HG02840 (cell line): ENCODE data around the gene AKAP13.

Experiments
- ATAC-seq: cut with Tn5 transposase; IDR thresholded peaks from one replicate; pipeline ENCODE4 v1.9.1; 2021; ENCODE audit warnings: mild to moderate bottlenecking, moderate library complexity, moderate number of reproducible peaks; ENCODE audit not compliant: unreplicated experiment, low FRiP score

Gene AKAP13

DNA sequence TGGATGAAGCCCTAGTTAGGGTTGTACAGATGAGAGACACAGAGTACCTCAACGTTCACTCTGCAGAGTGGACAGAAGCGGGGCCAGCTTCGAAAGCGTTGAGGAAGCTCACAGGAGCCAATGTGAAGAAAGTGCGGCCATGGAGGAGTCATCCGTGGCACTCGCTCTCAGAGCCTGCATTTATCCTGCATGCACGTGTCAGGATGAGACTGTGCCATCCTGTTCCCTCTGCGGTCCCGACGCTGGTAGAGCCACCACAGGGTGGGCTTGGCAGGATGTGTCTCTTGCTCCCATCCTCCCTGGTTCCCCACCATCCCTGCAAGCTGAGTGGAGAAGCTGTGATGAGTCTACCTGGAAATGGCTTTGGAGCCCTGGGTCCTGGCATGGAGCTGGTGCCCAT is 375.1 kb downstream of the AKAP13 start:
- no peak for ATAC-seq

DNA sequence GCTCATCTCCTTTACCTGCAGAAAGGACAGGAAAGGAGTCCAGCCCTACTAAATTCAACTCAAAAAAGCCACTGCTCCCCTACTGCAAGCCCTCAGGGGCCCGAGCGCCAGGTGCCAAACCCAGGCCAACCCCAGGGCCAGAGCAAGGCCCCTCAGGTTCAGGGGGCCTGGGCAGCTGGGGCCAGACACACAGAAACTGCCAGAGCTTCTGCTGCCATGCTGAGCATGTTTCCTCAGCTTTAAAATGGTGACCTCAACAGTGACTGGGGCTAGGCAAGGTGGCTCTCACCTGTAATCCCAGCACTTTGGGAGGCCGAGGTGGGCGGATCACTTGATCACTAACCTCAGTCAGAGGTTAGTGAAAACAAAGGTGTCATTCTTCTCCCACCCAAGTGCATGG is 375.5 kb downstream of the AKAP13 start:
- no peak for ATAC-seq

DNA sequence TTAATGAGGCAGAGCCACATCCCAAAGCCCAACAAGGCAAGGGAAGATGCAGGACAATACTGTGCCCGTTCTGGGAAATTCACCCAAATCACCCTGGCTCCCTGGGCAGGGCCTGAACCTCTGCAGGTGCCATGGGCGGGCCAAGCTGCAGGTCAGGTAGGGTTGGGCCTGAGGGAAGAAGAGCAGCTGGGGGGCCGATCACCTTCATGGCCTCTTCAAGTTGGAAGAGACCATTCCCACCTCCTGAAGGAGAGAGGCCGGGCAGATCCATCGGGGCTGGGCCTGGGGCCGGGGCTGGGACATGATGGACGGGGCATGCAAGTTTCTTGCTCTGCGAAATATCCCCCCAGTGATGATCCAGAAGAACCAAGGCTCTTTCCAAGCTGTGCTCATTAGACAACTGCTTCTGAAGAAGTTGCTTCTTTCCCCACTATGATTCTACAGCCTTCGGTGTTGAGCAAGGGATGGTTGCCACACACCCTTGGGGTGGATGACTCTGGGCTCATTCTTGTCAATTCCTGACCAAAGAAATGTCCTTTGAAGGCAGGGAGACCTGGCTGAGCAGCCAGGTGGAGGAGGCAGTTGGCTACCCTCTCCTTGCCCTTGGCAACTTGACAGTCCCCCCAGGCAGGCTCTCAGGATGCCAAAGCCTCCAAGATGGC is 376.1 kb downstream of the AKAP13 start:
- ATAC-seq: no peak

DNA sequence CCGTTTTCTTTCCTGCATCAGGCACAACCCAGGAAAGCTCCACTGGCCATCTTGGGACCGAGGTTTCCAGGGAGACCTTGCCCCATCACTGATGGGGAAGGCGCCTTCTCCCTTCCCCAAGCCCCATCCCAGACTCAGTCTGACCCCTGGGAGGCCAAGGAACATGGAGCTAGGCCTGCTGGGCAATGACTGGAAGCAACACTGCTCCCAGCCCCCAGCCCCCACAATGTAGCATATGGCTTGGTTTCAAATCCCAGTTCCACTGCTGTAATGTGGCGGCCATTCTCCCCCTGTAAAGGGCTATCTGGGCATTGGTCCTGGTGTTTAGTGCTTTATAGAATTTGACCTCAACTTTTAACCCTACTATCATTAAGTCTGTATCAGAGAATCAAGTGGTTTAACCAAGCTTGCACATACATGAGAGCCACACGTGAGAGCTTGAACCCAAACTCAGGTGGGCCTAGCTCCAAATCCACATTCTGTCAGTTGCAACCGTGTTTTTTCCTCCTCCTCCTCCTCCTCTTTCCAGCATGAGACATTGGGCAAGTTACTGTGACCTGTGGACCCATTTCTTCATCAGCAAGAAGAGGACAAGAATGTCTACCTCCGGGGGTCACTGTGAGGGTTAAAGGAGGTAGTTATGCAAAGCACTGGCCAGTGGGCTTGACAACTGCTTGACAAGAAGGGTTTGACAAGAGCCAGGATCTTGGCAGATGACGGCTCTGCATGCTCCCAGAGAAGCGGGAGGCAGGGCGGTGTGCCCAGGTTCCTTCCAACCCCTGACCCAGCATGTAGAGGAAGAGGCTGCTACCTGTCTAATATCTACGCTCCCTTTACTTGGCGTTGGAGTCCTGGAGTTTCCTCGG is 376.9 kb downstream of the AKAP13 start:
- ATAC-seq: no peak

DNA sequence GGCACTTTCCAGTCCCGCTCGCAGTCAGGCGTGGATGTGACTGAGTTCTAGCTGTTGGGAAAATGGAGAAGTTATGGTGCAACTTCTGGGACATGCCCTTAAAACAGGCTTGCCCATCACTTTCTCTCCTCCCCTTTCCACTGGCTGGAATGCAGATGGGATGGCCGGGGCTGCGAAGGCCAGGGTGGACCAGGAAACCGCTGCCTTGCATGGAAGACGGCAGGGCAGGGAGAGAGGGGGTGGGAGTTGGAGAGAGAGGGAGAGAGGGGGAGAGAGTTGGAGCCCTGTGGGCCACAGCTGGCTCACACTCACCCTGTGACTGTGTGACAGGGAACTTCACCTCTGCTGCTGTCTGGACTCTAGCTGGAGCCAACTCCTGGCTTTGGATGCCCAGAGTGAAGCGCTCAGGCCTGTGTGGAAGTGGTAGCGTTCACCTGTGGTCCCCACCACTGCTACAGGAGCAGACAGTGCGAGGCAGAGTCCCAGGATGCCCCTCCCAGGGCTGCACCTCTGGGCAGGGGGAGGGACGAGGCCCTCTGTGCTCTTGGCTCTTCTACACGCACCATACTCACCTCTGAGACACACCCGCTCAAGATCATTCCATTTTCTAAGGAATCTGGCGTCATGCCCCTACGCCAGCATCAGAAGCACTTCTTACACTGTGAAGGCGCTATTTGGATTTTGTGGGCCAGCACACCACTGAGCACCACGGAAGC is 377.7 kb downstream of the AKAP13 start:
- ATAC-seq: no peak

DNA sequence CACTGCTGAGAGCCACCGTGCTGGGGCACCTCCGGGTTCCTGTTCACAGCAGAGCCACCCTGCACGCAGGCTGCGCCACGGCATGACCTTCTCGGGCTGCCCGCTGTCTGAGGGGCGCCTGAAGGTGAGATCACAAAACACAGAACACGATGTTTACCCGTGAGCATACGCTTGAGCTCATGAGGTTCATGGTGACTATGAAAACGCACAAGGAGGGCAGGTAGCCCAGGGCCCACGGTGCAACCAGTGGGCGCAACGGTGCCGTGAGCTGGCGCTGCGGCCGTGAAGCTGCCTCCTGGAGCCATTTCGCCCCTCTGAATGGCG is 378.2 kb downstream of the AKAP13 start:
- ATAC-seq: no peak

DNA sequence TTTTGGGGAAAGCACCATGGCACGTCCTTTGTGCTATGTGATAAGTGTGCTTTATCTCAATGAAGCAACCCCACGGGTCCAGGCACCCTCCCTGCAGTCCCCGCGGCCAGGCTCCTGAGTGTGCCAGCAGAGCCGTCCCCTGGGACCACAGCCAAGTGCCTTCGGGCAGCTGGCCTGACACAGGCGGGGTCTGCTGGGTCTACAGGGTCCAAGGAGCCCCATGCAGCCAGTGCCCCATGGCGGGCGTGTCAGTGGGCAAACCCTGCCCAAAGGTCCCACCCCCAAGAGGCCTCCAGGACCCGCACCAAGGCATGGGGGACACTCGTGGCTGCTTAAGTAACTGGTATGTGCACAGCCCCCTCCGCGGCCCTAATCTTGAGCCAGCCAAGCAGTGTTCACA is 379.0 kb downstream of the AKAP13 start:
- ATAC-seq: no peak

DNA sequence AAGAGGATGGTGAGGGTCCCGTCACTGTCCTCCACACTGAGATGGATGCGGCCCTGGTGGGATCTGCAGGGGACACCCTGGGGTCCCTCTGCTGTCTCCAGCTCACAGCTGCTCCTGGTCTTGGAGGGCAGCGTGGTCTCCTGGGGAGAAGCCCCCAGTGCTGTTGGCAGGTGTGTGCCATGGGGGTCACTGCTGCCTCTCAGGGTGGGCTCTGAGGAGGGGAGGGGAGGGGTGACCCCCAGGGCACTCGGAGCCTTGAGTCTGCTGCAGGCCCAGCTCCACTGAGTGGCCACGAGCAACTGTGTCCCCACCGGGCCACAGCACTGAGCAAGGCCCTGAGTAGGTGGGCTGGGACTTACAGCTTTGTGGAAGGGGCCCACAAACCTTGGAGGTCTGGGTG is 379.6 kb downstream of the AKAP13 start:
- ATAC-seq: no peak

DNA sequence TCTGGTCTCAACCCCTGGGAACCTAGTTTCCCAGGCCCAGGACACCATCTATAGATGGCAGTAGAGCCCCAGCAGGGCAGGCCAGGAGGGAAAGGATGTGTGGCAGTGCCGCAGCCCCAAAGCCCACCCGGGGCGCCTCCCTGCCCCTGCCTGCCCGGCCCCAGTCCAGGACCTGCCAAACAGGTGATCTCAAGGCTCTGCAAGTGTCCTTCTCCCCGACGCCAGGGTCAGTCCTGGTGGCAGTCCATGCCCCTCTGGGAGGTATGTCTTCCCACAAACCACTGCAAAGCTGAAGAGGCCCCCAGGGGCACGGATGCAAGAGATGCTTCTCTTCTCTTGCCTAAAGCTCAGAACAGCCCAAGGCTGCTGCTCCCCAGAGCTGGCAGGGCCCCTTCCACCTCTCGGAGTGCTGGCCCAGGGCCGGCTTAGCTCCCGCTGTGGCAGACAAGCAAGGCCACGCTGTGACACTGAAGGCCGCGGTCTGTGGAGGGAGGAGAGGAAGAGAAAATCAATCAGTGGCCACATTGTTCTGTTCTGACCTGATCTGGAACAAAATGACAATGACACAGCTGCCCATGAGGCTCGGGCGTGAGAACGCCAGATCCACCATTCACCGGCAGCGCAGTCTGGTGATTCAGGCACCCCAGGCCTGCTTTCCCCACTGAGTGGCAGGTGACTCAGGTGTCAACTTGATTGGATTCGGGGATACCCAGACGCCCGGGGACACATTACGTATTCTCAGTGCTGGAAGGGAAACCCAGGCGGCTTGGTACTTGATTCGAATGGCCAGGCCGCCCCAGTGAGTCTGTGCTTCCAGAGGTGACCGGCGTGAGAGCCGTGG is 380.3 kb downstream of the AKAP13 start:
- ATAC-seq: no peak

DNA sequence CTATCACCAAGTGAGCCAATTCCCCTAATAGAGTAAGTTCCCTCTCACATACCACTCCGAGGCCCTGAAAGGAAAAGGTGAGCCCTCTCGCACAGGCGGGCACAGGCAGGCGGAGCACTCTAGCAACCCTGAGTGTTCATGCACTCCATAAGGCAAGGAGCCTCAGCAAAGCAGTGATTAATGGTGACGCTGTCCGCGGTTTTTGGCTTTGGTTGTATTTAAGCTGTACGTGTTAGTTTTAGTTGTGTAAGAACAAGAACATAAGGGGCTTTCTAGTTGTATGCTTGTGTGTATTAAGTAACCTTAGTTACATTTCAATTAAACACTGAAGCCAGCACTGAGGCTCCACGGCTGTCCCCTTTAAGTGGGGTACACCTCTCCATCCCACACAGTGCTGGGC is 381.2 kb downstream of the AKAP13 start:
- no peak for ATAC-seq

DNA sequence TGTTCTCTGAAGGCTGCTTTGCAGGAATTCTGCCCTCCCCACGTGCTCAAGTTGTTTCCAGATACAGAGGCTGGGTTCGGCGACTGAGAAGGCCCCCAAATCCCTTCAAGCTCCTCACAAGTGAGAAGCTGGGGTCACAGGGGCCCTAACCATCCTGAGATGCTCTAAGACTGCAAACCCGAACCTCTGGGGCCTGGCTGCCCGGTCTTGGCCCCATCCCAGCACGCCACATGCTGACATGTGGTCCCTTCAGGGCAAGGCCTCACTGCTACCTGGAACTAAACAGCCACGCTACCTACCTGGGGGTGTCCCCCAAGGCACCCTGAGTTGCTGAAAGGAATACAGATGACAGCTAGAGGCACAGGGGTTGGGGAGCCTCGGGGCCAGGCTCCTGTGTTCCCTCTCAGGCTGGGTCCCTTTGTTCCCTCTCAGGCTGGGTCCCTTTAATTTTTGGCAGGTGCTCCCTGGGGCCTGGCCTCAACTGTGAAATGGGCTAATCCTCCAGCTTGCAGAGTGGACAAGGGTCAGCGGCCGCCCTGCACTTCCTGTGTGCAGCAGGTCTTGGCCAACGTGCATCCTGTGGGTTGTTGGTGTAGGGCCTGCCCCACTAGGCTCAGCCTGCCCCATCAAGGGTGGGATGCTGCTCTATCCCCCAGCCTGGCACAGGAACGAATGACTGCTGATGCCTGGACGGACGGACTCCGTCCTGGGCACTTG is 381.8 kb downstream of the AKAP13 start:
- no peak for ATAC-seq

DNA sequence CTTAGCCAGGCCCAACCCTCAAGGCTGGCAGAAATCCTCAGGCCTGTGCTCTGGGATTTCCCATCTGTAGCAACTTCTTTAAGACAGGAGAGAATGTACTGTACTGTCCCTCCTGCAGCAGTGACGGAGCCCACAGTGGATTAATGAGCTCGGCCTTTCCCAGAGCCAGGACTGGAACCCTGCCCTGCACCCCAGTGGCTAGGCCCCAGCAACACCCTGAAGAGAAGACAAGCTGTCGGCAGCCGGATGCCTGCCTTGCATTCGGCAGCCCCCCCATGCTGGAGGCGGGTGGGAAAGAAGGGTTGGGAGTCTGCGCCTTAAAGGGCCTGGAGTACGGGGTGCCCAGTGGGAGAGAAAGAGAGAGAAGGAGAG is 382.3 kb downstream of the AKAP13 start:
- ATAC-seq: no peak

DNA sequence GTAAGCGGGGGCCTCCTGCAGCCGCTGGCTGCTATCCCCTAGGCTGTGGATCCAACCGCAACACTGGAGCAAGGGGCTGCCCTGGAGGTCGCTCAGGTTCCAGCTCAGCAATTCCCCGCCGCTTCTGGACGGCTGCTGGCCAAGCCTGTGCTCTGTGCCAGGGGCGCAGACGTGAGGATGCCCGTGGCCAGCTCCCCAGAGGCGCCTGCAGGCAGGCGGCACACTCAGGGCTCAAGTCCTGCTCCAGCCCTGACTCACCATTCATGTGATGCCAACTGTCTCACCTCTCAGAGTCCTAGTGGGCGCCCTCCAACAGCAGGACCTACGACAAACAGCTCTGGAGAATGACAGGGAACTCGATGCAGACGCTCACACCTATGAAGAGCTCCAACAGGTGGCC is 382.8 kb downstream of the AKAP13 start:
- no peak for ATAC-seq

DNA sequence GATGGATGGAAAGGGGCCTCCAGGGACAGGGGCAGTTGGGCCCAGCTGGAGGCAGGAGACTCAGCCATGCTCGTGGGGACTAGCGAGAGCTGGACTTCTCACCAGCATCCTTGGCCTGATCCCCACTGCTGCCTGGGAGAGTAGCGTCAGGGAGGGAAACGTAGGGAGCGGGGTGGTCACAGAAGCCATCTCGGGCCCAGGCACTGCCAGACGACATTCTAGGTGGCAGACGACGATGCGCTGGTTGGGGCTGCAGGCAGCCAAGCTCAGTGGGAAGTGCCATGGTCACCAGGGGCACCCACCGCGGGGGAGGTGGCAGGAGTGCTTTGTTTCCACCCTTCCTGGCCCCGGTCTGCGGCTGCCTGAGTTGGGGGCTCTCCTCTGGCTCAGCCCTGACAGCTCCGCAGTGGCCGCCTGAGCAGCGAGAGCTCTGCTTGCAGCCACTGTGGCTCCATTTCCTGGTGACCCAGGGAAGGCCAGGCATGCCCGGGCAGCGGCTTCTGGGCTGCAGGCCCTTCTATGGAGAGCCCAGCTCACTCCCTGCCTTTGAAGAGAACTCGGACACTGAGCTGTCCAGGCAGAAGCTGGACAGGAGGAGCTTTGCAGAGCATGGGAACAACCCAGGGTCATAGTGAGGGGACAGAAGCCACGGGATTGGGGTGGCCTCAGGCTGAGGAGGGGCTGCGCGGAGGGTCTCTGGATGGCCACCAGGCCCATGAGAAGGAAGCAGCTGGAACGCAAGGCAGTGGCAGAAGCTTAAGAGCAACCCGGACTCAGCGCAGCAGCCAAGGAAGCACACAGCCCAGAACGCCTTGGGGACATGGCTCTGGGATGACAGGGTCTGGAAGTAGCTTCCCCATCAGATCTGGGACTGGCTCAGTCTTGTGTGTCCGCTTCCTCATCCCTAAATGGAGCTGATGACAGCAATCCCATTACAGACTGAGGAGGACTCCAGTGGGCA is 383.6 kb downstream of the AKAP13 start:
- no peak for ATAC-seq

DNA sequence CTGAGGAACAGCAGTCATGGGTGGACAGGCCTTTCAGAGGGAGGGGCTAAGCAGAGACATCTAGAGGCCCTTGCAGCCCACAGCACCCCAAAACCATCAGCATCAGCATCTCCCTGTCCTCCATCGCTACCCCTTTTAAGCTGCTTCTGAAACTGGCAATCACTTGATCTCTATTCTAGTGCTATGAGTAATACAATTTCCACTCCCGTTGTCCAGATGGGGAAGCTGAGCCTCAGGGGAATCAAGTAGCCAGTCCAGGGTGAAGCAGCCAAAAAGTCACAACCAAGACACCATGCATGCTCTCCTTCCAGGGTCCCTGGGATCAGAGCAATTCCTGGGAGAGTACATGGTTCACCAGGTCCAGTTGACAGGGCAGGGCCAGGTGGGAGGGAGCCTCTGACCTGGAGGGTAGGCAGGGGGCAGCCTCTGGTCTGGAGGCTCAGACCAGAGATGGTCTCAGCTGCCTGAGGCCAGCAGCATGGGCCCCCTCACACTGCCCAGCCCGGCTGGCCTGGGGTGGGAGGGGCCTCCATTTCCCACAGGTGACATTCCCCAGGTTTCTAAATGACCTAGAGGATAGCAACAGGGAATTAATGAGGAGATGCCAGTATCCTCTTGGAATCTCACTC is 384.4 kb downstream of the AKAP13 start:
- no peak for ATAC-seq

DNA sequence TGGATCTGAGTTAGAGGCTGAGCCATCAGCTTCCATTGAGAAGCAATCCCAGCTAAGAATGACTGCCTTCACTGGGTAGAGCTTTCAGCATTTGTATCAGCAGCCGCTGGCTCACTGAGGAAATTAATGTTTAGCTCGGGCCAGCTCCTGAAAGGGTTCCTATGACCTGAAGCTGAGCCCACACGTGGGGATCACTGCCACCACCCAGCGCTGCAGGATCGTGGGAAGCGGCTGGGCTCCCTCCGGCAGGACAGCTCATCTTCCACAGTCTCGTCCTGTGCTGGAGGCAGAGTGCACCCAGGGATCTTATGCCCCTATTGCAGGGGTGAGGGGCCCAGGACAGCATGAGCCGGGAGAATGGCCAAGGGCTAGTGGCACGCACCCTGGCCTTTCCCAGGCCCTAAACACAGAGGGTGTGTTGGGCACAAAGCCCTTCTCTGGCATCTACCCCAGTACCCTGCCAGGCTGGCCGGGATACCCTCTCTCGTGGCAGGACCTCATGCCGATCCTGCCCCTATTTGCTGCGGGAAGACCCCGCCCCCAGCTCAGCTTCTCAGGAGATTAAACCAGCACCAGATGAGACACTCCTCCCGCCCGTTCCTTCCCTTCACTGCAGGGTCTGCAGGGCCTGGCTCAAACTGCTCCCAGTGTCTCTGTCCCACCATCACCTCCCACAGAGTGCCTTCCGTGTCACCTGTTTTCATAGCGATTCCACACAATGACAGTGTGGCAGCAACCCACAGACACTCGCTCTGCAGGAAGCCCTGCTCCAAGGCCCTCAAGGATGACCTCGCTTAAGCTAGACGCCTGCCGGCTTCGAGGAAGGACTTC is 385.8 kb downstream of the AKAP13 start:
- ATAC-seq: no peak

DNA sequence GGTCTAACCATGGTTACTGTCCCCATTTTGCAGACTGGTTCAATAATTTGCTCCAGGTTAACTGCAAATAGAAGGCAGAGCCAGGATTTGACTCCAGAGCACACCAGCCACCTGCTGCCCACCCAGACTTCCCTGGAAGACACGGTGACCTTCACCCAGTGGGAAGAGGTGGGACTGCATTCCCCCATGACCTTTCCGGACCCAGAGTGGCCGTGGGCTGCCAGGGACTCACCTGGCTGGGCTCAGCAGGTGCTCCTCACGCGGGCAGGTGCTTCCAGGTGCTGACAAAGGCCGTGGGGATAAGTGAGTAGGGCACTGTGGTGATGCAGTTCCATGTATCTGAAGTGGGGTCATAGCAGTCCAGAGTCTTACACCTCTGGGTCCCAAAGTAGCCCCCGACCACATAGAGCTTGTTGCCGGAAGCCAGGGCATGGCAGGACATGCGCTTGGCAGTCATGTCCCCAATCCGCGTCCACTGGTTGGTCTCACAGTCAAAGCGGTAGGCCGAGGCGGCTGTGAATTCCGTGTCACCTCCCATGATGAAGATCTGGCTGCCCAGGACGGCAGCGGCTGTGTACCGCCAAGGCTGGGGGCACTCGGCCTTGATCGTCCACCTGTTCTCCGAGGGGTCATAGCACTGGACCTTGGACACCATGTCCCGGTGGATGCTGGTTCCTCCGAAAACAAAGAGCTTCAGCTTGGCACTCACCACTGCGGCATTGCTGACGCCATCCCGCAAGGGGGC is 387.6 kb downstream of the AKAP13 start:
- ATAC-seq: no peak
